Eye (tissue), 1 donor: Measurements from ENCODE around the gene C3orf20.

ENCODE experiments used
- DNase-seq: peaks from one replicate; pipeline ENCODE4 v3.0.0-alpha.2; 2015

C3orf20 gene

GRCh38 chr3:14820156-14820555 is 145.2 kb downstream of the C3orf20 start:
- DNase-seq = no peak

- DNase-seq = no peak
Observed at GRCh38 chr3:14821151-14821550, 146.2 kb downstream of the C3orf20 start.

GRCh38 chr3:14822134-14822533 is 147.2 kb downstream of the C3orf20 start:
- no peak for DNase-seq
